HG02678 (cell line): ENCODE data around the gene RASGEF1C.
A peak's percentile ranks its signal among the peaks of the same experiment; 100 is the strongest.
"Not testable (repeated sequence)": the region's sequence is repeated elsewhere in the genome, so short reads cannot be mapped to it uniquely, and the experiment has no call there.

ENCODE experiments used
- ATAC-seq: cut with Tn5 transposase; IDR thresholded peaks from one replicate; pipeline ENCODE4 v1.9.1; 2021; ENCODE audit warnings: mild to moderate bottlenecking, moderate library complexity; ENCODE audit not compliant: unreplicated experiment

RASGEF1C gene

GRCh38 chr5:180212363-180213255 is 3.6 kb upstream of the RASGEF1C start:
- no peak for ATAC-seq

- no peak for ATAC-seq
These were observed 2.7 kb upstream of the RASGEF1C start for GRCh38 chr5:180211761-180212035.

GRCh38 chr5:180210961-180211760 is 2.1 kb upstream of the RASGEF1C start:
- no peak for ATAC-seq

- ATAC-seq = not testable (repeated sequence)
These were observed 1.1 kb upstream of the RASGEF1C start for GRCh38 chr5:180210077-180210476.

- ATAC-seq = peak; percentile 35
These were observed 453 bp downstream of the RASGEF1C start for GRCh38 chr5:180208435-180209081.

GRCh38 chr5:180208038-180208434 is 975 bp downstream of the RASGEF1C start:
- no peak for ATAC-seq

GRCh38 chr5:180207593-180207992 is 1.4 kb downstream of the RASGEF1C start:
- no peak for ATAC-seq

GRCh38 chr5:180206993-180207392 is 2.0 kb downstream of the RASGEF1C start:
- no peak for ATAC-seq

GRCh38 chr5:180205916-180206315 is 3.1 kb downstream of the RASGEF1C start:
- ATAC-seq = no peak

- ATAC-seq = no peak
These were observed 4.7 kb downstream of the RASGEF1C start for GRCh38 chr5:180204276-180204819.

GRCh38 chr5:180202939-180203573 is 6.0 kb downstream of the RASGEF1C start:
- no peak for ATAC-seq

GRCh38 chr5:180201051-180201987 is 7.7 kb downstream of the RASGEF1C start:
- no peak for ATAC-seq

- no peak for ATAC-seq
These were observed 9.6 kb downstream of the RASGEF1C start for GRCh38 chr5:180199390-180199789.

- ATAC-seq = no peak
These were observed 10.8 kb downstream of the RASGEF1C start for GRCh38 chr5:180198208-180198607.

GRCh38 chr5:180197016-180197702 is 11.9 kb downstream of the RASGEF1C start:
- ATAC-seq = no peak

- no peak for ATAC-seq
These were observed 14.3 kb downstream of the RASGEF1C start for GRCh38 chr5:180194410-180195345.

- ATAC-seq = no peak
These were observed 15.1 kb downstream of the RASGEF1C start for GRCh38 chr5:180193749-180194375.

GRCh38 chr5:180191716-180192115 is 17.3 kb downstream of the RASGEF1C start:
- ATAC-seq = no peak
